K562 (cell line): ENCODE measurements around the gene ARHGEF38. TPM values are rescaled to one million over a fixed set of nuclear protein-coding genes. Genes with fewer than 3 reads are reported as not detected.
A peak's percentile ranks its signal among the peaks of the same experiment; 100 is the strongest.

Source experiments
- ATAC-seq: fragments of 200-7000 bp; cut with Tn5 transposase; 3 replicates; pipeline ENCODE4 v1.9.1; 2020; ENCODE audit warnings: moderate library complexity
- BruUV-seq: library from RNA; stranded (reverse); fragments of 400-500 nt; replicated peaks from 2 replicates; lab custom pipeline; 2021; lab: Mats Ljungman, UMichigan
- CTCF ChIA-PET: fragments of 300-600 bp; formaldehyde crosslinking; extraction: SDS; loops from one replicate; lab custom pipeline; 2021; ENCODE audit warnings: low intra/inter-chr PET ratio; lab: Yijun Ruan, JAX
- POLR2A ChIA-PET: fragments of 300-600, 350-650 bp; sonication (Branson Sonifier 250); formaldehyde crosslinking; extraction: SDS; loops from one replicate; lab custom pipeline; 2021; ENCODE audit warnings: antibody characterized with exemption, inconsistent platforms; lab: Yijun Ruan, JAX
- DNase-seq, 4 experiments: peaks; one replicate each; pipeline versions ENCODE4 v3.0.0 to v3.0.0-alpha.2; 2011 to 2018; ENCODE audit warnings: low spot score in 3 of 4, mixed read lengths in 3 of 4; ENCODE audit errors: extremely low read depth in 1 of 4
- FAIRE-seq: peaks from 2 replicates; lab custom pipeline; 2011; peaks lifted over from hg19 to GRCh38; lab: Jason Lieb, UNC
- H2AFZ ChIP-seq: 2 replicates; pipeline ENCODE4 v1.6.0; 2011; ENCODE audit warnings: low read depth, low read length, control low read depth, inconsistent platforms
- H3K27ac ChIP-seq: fragments of 200-600 bp; 3 replicates; pipeline ENCODE4 v1.8.0; 2011; ENCODE audit warnings: low read depth, mild to moderate bottlenecking, control low read depth, inconsistent platforms, low read length, moderate library complexity, mixed read lengths; ENCODE audit errors: extremely low read depth
- H3K27me3 ChIP-seq, 2 experiments: fragments of 300-600 bp in 1 of 2; 2 replicates in 1 of 2; 3 replicates in 1 of 2; pipeline versions ENCODE4 v1.6.0 to v1.8.0; 2011; ENCODE audit warnings: inconsistent platforms in 2 of 2, low read length in 2 of 2, mild to moderate bottlenecking in 1 of 2, mixed read lengths in 1 of 2, moderate library complexity in 1 of 2; ENCODE audit not compliant: control insufficient read depth in 2 of 2, insufficient read depth in 2 of 2
- H3K36me3 ChIP-seq: fragments of 300-600 bp; 3 replicates; pipeline ENCODE4 v1.8.0; 2011; ENCODE audit warnings: mild to moderate bottlenecking, low read length, inconsistent platforms; ENCODE audit not compliant: control insufficient read depth, insufficient read depth
- H3K4me1 ChIP-seq, 2 experiments: fragments of 200-600 bp in 1 of 2; replicated peaks in 1 of 2; 2 replicates in 1 of 2; 3 replicates in 1 of 2; pipeline versions ENCODE4 v1.5.1 to v1.8.0; 2011; ENCODE audit warnings: inconsistent platforms in 2 of 2, low read length in 2 of 2, mild to moderate bottlenecking in 1 of 2, mixed read lengths in 1 of 2, moderate library complexity in 1 of 2; ENCODE audit not compliant: control insufficient read depth in 2 of 2, insufficient read depth in 2 of 2
- H3K4me2 ChIP-seq: 2 replicates; pipeline ENCODE4 v1.6.1; 2011; ENCODE audit warnings: low read length, control low read depth, inconsistent platforms, mixed read lengths; ENCODE audit not compliant: insufficient read depth
- H3K4me3 ChIP-seq: fragments of 200-600 bp; sonication (generic), shearing (Covaris generic); 2 replicates; pipeline ENCODE4 v1.5.1; 2016; ENCODE audit warnings: control low read depth, inconsistent platforms
- H3K79me2 ChIP-seq: fragments of 200-600 bp; 3 replicates; pipeline ENCODE4 v1.8.0; 2011; ENCODE audit warnings: low read length, inconsistent platforms; ENCODE audit not compliant: control insufficient read depth, insufficient read depth
- H3K9ac ChIP-seq, 2 experiments: 2 replicates each; pipeline versions ENCODE4 v1.6.0 to v1.6.1; 2011; ENCODE audit warnings: low read depth in 2 of 2, low read length in 2 of 2, control low read depth in 1 of 2, inconsistent platforms in 1 of 2, mild to moderate bottlenecking in 1 of 2, mixed read lengths in 1 of 2; ENCODE audit not compliant: insufficient read depth in 1 of 2
- H3K9me1 ChIP-seq: one replicate; pipeline ENCODE4 v1.6.0; 2011; ENCODE audit warnings: inconsistent platforms, mild to moderate bottlenecking, low read length, moderate library complexity; ENCODE audit not compliant: control insufficient read depth, insufficient read depth
- H3K9me3 ChIP-seq: replicated peaks from 2 replicates; pipeline ENCODE4 v1.5.1; 2011; ENCODE audit warnings: low read depth, low read length, inconsistent platforms; ENCODE audit not compliant: control insufficient read depth, insufficient read depth
- H4K20me1 ChIP-seq: replicated peaks from 2 replicates; pipeline ENCODE4 v1.6.1; 2011; ENCODE audit warnings: low read length, inconsistent platforms, mixed read lengths; ENCODE audit not compliant: control insufficient read depth, insufficient read depth
- EP400 ChIP-seq: fragments of 450-650 bp; IDR thresholded peaks from 2 replicates; pipeline ENCODE4 v1.6.1; 2017; ENCODE audit warnings: antibody characterized with exemption, mild to moderate bottlenecking, moderate library complexity
- HDAC8 ChIP-seq: fragments of 450-650 bp; IDR thresholded peaks from 2 replicates; pipeline ENCODE4 v1.6.1; 2016; ENCODE audit warnings: mild to moderate bottlenecking, missing genetic modification characterization, moderate library complexity, missing compliant biosample characterization
- IRF1 ChIP-seq: sonication (generic); formaldehyde crosslinking; IDR thresholded peaks from 2 replicates; pipeline ENCODE4 v1.8.0; 2022; ENCODE audit warnings: missing genetic modification reagents, mild to moderate bottlenecking, borderline replicate concordance
- MXI1 ChIP-seq: IDR thresholded peaks from 2 replicates; pipeline ENCODE4 v1.6.1; 2011; ENCODE audit warnings: low read depth, mild to moderate bottlenecking, improper control_type of control experiment, low read length
- NCOA6 ChIP-seq: fragments of 450-650 bp; IDR thresholded peaks from 2 replicates; pipeline ENCODE4 v1.6.1; 2017; ENCODE audit warnings: mild to moderate bottlenecking
- POU5F1 ChIP-seq: fragments of 150-350 bp; IDR thresholded peaks from 2 replicates; pipeline ENCODE4 v1.6.1; 2014; ENCODE audit warnings: borderline replicate concordance, low read length, low read depth, mild to moderate bottlenecking; ENCODE audit not compliant: partially characterized antibody
- RBFOX2 ChIP-seq: fragments of 200-400 bp; formaldehyde crosslinking; IDR thresholded peaks from 2 replicates; pipeline ENCODE4 v1.6.1; 2017; ENCODE audit warnings: low read depth, mild to moderate bottlenecking, low read length, moderate library complexity
- SAFB2 ChIP-seq: fragments of 200-400 bp; formaldehyde crosslinking; IDR thresholded peaks from 2 replicates; pipeline ENCODE4 v1.6.1; 2018; ENCODE audit warnings: borderline replicate concordance, low read length, low read depth, moderate library complexity; ENCODE audit not compliant: severe bottlenecking
- ZBTB9 ChIP-seq: fragments of 450-650 bp; formaldehyde crosslinking; IDR thresholded peaks from 2 replicates; pipeline ENCODE4 v1.4.0; 2020; ENCODE audit warnings: mild to moderate bottlenecking, moderate library complexity
- ZNF77 ChIP-seq: fragments of 250-450 bp; sonication (Bioruptor Pico); IDR thresholded peaks from 2 replicates; pipeline ENCODE4 v1.5.0; 2020
- WGBS: fragments of 100-300 bp; shearing (Covaris generic); methylation state at CpG from one replicate; pipeline ENCODE4 v1.1.6; 2016; ENCODE audit warnings: low coverage, mixed read lengths; ENCODE audit not compliant: insufficient coverage; ENCODE audit errors: missing lambda C conversion rate; 5-methylcytosine and 5-hydroxymethylcytosine counted together
- in situ Hi-C: fragments of 300-500 bp; cut with MboI; formaldehyde crosslinking; loops from 4 replicates; pipeline ENCODE4 v1.15.0; 2018; ENCODE audit warnings: inconsistent platforms, mixed read lengths
- intact Hi-C: fragments of 100-400 bp; cut with micrococcal nuclease; formaldehyde crosslinking; loops from 2 replicates; pipeline ENCODE4 v1.14.2; 2022
- polyA plus RNA-seq, 8 experiments: library from polyadenylated mRNA; depleted of rRNA in 4 of 8; stranded (reverse) in 5 of 8; unstranded in 3 of 8; fragments of >200 nt; fragmentation: Nextera tagmentation in 2 of 8; fragmentation: Illumina TruSeq in 1 of 8; extraction: Ambion mirVana in 2 of 8; extraction: Trizol in 1 of 8; gene quantifications; 2 replicates each; pipeline versions ENCODE4 v1.2.1 to v1.2.3, GENCODE V29; 2011 to 2014; ENCODE audit warnings: inconsistent platforms in 1 of 8, missing spikeins in 1 of 8
- total RNA-seq, 7 experiments: library from RNA; depleted of rRNA in 6 of 7; stranded (reverse); fragments of >200 nt in 6 of 7; fragmentation: Illumina TruSeq in 2 of 7; extraction: Trizol in 2 of 7; gene quantifications; 2 replicates each; pipeline versions ENCODE4 v1.2.1 to v1.2.3, GENCODE V29; 2011 to 2021; ENCODE audit warnings: low replicate concordance in 1 of 7

The ARHGEF38 gene
- total and polyA plus RNA-seq, 9 of the 15 experiments (the other 6 are each of a cell fraction or from before 2014, with no cell fraction given): 0.17 TPM; not detected in 8

- WGBS: 0% methylated on average over 6 of the region's 6 CpGs
- ATAC-seq: peak; percentile 67
These were observed 44.3 kb downstream of the ARHGEF38 start for GRCh38 chr4:105596684-105597083.

GRCh38 chr4:105598052-105598451 lies 45.6 kb downstream of the ARHGEF38 start:
- BruUV-seq: no TSS peak
- FAIRE-seq: no peak
- H3K9ac ChIP-seq: no peak overlapping the region
- no peak for TF ChIP-seq NCOA6
- no peak for TF ChIP-seq ZBTB9 (CRISPR knock-in tag)
- TF ChIP-seq EP400: no peak

More at GRCh38 chr4:105596684-105597083, 44.3 kb downstream of the ARHGEF38 start:
- Histone ChIP-seq H2AFZ (no peak overlapping the region), H4K20me1 (no peaks in the 10 kb centered on the region), H3K4me2 (no peak overlapping the region), H3K27me3 (no peaks in the 10 kb centered on the region; a peak in 1 of 5 replicates), H3K27ac (no peak overlapping the region), H3K79me2 (no peaks in the 10 kb centered on the region), H3K9me3 (no peaks in the 10 kb centered on the region), H3K36me3 (no peaks in the 10 kb centered on the region)
- DNase-seq (no peak), FAIRE-seq (no peak)
- BruUV-seq: no TSS peak
- no peak for TF ChIP-seq RBFOX2
- no peak for TF ChIP-seq MXI1
- TF ChIP-seq IRF1 (CRISPR knock-in tag): no peak
- no peak for TF ChIP-seq SAFB2
- TF ChIP-seq HDAC8 (tag): no peak
- TF ChIP-seq POU5F1: no peak
- no peak for TF ChIP-seq ZNF77 (CRISPR knock-in tag)
- TF ChIP-seq, all 486 proteins: peak for 0
- in situ Hi-C loops: loop anchor here (25.0 kb wide), 1 partner anchor 591 kb away; no protein-coding TSS in a partner anchor
- Histone ChIP-seq H3K4me3 (no peak overlapping the region), H3K4me1 (no peaks in the 10 kb centered on the region), H3K9ac (no peak overlapping the region), H3K9me1 (no peaks in the 10 kb centered on the region)
- intact Hi-C loops: no loop called here
- ChIA-PET POLR2A (no interaction called here), CTCF (no interaction called here)

More at GRCh38 chr4:105598052-105598451, 45.6 kb downstream of the ARHGEF38 start:
- no peak overlapping the region for H3K4me2 ChIP-seq
- no peaks in the 10 kb centered on the region for H3K36me3 ChIP-seq
- in situ Hi-C loops: loop anchor here (25.0 kb wide), 1 partner anchor 589 kb away; no protein-coding TSS in a partner anchor
- intact Hi-C loops: no loop called here
- ATAC-seq: no peak
- H3K4me1 ChIP-seq: no peaks in the 10 kb centered on the region
- H3K4me3 ChIP-seq: no peak overlapping the region
- H4K20me1 ChIP-seq: no peaks in the 10 kb centered on the region
- no peak for DNase-seq
- no peak overlapping the region for H3K27ac ChIP-seq
- POLR2A ChIA-PET: no interaction called here
- H3K27me3 ChIP-seq: no peaks in the 10 kb centered on the region; a peak in 1 of 5 replicates
- H3K9me3 ChIP-seq: no peaks in the 10 kb centered on the region
- CTCF ChIA-PET: no interaction called here
- no peaks in the 10 kb centered on the region for H3K79me2 ChIP-seq
- no peaks in the 10 kb centered on the region for H3K9me1 ChIP-seq
- no peak overlapping the region for H2AFZ ChIP-seq
- 0% methylated on average over 4 of the region's 4 CpGs for WGBS
